ENCODE measurements around the gene IFNA7.
A peak's percentile ranks its signal among the peaks of the same experiment; 100 is the strongest.
"Not testable (repeated sequence)": the region's sequence is repeated elsewhere in the genome, so short reads cannot be mapped to it uniquely, and the experiment has no call there.

IFNA7 gene

GRCh38 chr9:21174671-21175070 lies 27.3 kb downstream of the IFNA7 start:
- no peak for DNase-seq

- DNase-seq, result no peak
Measured at GRCh38 chr9:21172156-21172555, 29.8 kb downstream of the IFNA7 start.

- DNase-seq, result no peak
Measured at GRCh38 chr9:21171351-21171750, 30.7 kb downstream of the IFNA7 start.

GRCh38 chr9:21166560-21166959 lies 35.4 kb downstream of the IFNA7 start, which contains the start of gene IFNA21:
IFNA21 (minus strand) TSS chr9:21166660; CDS start chr9:21166612, 48 bp downstream.
- not testable (repeated sequence) for DNase-seq

GRCh38 chr9:21165516-21165915 lies 36.5 kb downstream of the IFNA7 start:
- DNase-seq, result no peak

- DNase-seq, result peak; percentile 14
Measured at GRCh38 chr9:21160178-21160577, 41.8 kb downstream of the IFNA7 start.

GRCh38 chr9:21155501-21155900 lies 46.5 kb downstream of the IFNA7 start:
- peak; percentile 30 for DNase-seq

GRCh38 chr9:21154018-21154608 lies 47.9 kb downstream of the IFNA7 start:
- DNase-seq, result peak; percentile 12

- DNase-seq, result peak; percentile 24
Measured at GRCh38 chr9:21153336-21154017, 48.5 kb downstream of the IFNA7 start.
